CD4-positive, alpha-beta T cell treated with Interleukin-1 beta for 1 hour (primary cell): ENCODE results near the gene NXNL2.

Source experiments
- DNase-seq, 2 donors: peaks; one replicate each; pipeline ENCODE4 v3.0.0-alpha.2; 2020 to 2022

Gene NXNL2

DNA sequence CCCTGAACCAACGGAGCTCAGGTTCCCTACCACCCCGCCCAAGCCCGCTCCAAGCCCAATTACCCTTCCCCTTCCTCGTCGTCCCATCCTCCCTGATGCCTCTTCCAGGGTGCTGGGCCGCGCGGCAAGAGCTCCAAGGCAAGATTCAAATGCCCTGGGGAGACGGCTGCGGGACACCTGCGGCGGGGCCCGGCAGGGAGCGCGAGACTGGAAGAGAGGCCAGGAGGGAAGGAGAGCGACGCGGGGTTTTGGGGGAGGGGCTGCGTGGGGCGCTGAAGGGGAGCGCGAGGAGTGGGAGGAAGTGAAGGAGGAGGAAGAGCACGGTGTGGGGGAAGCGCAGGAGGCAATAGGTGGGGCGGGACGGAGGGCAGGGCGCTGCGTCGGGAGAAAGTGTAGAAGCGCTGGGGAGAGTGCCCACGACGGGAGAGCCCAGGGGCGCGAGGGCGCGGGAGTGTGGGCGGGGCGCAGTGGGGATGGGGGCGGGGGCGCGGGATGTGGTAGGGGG, 975 bp upstream of the NXNL2 start:
- no peak for DNase-seq

- no peak for DNase-seq
Observed at GRCh38 chr9:88535226-88536022, 446 bp downstream of the NXNL2 start.

DNA sequence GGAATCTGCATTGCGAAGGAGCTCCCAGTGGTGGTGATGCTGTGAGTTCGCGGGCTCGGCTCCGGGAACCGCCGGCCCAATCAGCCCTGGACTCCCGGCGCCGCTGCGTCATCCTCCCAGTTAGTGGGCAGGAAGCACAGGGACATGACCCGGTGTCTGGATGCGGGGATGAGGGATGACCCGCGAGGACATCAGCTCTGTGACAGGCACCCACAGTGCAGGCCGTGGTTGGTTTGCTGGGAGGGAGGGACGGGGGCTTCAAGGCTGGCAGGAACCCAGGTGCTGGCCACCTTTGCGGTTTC, 996 bp downstream of the NXNL2 start:
- no peak for DNase-seq

DNA sequence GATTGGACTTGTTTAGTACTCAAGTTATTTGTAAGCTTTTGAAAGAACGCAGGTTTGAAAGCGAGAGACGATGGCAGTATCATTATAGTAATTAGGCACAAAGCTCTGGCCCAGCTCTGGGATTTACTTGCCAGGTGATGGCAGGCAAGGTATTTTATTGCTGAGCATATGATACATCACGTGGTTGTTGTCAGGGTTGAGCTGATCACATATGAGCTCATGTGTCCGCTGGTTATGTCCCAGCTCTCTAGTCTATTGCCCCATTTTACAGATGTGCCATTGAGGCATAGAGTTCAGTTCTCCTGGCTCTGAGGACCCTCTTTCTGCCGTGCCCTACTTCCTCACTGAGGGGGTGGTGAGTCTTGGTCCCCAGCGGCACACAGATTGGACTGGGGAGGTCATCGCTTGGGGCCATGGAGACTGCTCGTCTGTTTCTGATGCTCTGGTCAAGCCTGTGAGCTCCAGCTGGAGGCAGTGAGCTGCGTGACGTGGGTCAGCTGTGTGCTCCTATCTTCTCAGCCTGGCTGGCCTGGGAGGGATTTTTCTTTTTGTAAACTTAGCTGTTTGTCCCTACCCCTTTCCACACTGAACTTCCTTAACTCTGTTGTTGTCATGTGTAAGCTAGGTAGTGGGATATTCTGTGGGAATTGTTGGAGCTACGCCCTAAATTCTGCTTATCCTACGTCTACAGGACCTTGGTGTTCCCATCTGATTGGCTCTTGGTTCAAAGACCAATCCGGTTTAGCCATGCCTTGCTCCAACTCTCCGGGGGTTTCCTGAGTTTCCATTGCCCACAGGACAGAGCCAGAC, 2.2 kb downstream of the NXNL2 start:
- DNase-seq = no peak

- DNase-seq = peak; percentile 30 to 70
Observed at GRCh38 chr9:88537761-88538091, 2.7 kb downstream of the NXNL2 start.

DNA sequence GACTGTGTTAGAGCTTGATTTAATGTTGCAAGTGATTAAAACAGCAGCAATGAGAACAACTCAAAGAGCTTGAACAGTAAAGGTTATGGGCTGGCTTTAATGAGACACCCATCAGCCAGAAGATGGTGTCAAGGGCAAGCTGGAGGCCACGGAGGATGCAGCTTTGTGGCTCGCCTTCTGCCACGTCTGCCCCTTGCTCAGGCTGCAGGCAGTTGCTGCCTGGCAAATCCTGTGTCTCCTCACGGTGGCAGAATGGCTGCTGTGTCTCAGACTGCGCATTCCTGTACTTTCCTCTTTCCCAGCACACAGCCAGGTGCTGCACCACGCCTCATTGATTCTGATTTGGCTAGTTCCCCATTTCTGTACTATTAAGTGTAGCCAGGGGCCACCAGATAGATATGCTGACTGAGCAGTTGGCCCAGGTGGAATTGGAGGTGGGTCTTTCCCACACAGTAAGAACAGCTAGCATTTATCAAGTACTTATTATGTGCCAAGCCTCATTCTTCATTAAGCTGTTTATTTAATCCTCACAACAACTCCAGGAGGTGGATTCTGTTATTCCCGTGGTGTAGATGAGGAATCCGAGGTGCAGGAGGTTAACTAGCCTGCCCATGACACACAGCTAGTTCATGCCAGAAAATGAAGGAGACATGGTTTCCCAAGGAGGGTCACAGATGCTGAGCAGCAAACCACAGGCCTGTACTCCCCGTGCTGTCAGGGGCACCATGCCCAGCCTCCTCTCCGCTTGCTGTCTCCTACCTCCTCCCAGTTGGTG, 3.5 kb downstream of the NXNL2 start:
- DNase-seq = no peak

GRCh38 chr9:88539246-88539645, 4.3 kb downstream of the NXNL2 start:
- DNase-seq = no peak

DNA sequence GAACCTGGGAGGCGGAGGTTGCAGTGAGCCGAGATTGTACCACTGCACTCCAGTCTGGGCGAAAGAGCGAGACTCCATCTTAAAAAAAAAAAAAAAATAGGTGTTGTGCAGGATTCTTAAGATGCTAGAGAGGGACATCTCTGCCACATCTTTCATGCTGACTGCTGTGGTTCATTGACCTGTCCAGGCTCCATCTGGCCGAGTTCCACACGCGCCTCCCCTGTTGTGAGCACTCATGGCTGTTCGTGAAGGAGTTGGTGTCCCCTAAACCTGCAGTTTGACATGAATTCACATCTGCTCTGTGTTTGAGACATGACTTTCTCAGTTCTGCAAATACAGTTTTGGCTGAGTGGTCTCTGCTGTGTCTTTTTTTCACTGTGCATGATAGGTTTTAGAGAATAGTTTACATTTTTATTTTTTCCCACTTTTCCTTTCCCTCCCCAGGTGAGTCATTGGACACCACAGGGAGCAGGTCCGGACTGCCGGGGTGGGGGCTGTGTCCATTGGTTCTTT, 5.3 kb downstream of the NXNL2 start:
- no peak for DNase-seq

GRCh38 chr9:88544245-88544644, 9.3 kb downstream of the NXNL2 start:
- no peak for DNase-seq

DNA sequence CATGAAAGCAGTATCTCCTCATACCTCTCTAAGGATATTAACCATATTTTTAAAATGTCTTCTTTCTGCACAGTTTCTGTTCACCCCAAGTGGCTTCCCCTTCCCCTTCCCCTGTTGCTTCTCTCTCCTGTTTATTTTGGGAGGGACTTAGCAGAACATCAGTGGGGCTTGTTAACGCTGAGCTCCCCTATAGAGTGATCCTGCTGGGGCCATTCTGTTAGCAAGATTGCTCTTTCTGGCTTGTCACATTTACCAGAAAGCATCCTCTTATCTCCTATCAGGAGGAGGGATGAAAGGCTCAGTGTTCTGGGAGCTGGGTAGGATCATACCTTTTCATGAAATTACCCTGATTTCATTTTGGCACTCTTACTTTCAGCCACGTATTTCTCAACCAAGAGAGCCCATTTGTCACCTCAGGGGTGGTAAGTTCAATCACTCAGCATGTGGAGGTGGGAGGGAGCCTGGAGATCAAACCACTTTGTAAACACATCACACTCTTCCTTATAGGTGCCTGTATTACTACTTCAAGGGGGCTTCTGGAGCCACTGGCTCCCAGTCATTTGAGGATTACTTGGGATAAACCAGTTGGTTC, 16.7 kb downstream of the NXNL2 start:
- DNase-seq = no peak

DNA sequence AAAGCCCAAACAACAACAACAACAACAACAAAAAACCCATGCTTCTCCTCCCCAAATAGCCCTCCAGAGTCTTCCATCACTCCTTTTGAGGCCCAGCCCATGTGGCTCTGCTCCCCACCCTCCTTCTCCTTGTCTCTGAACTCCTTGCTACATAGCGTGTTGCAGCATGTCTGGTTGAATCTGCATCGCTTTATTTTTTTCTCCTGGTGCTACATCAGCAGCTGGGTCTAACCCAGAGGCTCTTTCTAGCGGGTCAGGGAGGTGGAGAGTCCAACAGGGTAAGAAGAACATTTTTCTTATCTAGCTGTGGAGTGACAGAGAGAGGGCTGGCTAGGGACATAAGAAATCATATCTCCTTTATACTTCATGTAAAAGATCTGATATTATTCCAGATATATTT, 18.4 kb downstream of the NXNL2 start:
- DNase-seq = no peak

GRCh38 chr9:88555268-88555980, 20.4 kb downstream of the NXNL2 start:
- no peak for DNase-seq

GRCh38 chr9:88559661-88560060, 24.7 kb downstream of the NXNL2 start:
- DNase-seq = no peak

DNA sequence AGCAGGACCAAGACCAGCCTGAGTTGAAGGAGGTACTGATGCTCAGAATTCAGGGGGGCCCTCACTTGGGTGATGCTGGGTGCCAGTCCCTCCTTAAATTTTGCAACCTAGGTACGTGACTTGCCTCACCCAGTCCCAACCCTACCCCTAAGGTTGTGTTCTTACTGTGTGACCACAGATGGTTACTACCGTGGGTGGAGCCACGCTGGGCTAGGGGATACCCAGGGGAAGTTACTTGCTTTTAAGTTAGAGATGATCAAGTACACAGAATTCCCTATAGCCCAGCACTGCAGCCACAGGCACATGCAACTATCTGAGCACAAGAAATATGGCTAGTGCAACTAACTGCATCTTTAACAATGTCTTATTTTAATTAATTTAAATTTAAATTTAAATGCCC, 32.9 kb downstream of the NXNL2 start:
- DNase-seq = no peak

DNA sequence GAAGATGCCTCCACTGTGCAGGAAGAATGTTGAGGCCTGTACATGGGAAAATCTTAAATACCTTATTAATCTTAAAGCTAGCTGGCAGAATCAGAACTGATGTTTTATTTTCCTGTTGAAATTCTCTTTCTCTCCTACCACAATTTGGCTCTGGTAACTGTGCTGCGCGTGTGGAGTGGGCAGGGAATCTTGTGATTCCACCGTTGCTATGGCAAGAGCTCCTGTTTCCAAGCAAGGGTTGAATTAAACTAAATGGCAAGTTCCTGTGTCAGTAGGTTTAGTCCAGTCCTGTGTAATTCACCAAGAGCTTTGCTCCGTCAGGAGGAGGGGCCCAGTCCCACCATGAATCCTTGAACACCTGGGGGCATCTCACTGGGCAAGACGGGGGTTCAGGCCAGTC, 36.4 kb downstream of the NXNL2 start:
- no peak for DNase-seq

DNA sequence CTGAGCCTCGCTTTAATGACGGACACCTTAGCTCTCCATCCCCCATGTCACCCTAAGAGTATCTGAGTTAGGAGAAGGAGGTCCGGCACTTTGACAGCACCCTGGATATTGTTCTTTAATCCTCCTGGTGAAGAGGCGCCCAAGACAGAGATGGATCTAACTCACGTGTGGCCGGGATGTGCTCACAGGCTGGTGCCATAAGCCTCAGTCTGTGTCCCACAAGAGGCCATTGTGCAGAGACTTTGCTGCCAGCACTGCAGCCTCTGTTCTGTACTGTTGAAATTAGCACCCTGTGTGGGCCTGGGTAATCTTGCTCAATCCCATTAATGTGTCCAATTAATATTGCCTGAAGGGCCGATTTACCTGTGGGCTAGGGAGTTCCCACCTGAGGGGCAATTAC, 37.7 kb downstream of the NXNL2 start:
- no peak for DNase-seq

- DNase-seq = no peak
Observed at GRCh38 chr9:88574953-88575352, 40.0 kb downstream of the NXNL2 start.

DNA sequence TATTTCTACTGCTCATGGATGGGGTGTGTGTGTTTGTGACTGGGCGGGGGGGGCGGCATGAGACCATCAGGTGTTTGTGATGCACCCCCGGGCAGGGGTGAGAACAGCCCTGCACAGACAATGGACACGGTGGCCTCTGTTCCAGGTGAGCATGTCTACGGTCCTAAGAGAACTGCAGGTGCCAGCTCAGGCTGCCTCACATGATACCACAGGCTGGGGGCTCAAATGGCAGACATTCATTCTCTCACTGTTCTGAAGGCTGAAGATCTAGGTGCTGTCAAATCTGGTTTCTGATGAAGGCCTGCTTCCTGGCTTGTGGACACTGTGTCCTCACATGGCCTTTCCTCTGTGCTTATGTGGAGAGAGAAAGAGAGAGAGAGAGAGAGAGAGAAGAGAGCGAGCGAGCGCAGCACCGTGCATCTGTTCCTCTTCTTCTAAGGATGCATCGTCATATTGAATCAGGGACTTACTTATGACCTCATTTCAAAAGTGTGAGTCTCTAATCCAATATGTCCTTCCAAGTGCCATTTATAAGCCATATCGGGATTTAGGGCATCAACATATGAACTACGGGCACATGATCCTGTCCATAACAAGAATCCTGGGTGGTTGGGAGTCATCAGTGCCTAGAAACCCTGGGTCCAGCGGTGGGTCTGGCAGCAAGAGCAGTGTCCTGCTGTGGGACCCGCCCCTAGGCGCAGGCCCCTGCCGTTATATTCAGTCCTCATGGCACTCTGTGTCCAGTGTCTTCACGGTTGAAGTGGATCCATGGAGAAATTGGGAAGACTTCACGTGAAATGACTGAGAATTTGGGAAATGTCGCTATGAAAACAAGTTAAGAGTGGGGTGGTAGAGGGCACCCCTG, 42.5 kb downstream of the NXNL2 start:
- no peak for DNase-seq

GRCh38 chr9:88578121-88579049, 43.4 kb downstream of the NXNL2 start:
- peak; percentile 46 to 53 for DNase-seq

DNA sequence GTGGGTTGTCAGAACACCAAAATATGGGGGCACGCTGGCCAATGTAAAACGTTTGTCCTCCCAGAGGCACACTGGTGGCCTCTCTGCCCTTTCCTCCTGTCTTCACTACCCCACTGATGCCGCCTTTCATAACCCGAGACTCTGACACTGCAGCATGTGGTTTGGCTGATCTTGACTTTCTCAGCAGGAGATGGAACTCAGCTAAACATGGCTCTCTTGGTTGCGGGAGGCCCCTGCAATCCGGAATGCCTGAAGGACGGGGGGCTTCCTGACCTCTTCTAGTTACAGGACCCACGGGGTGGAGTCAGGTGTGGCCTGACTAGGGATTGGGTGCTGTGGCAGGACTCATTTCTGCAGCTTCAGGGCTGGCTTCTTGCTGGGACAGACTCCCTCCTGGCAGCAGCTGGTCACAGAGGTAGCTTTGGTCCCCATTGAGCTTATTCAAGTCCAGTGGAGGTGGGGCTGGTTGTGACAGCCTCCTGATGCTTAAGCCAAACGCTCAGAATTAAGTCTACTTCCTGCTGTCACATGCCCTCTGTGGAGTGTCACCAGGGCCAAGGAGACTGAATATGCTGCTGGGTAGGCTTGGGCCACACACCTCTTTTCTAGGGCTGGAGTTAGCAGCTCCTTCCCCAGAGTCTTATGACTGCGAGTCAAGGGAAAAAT, 44.2 kb downstream of the NXNL2 start:
- DNase-seq = no peak
